Naive thymus-derived CD4-positive, alpha-beta T cell (primary cell): Measurements from ENCODE around the gene CMC1. TPM values are rescaled to one million over a fixed set of nuclear protein-coding genes. Genes with fewer than 3 reads are reported as not detected.

Source experiments
- polyA plus RNA-seq, 2 donors: library from polyadenylated mRNA; unstranded; fragments of 300-500 nt; fragmentation: Illumina TruSeq; gene quantifications; one replicate each; pipeline ENCODE4 v1.2.3, GENCODE V29; 2021
- total RNA-seq, 6 experiments: library from RNA in 5 of 6; stranded (reverse) in 5 of 6; gene quantifications; 1 replicate in 5 of 6; 2 replicates in 1 of 6; pipeline ENCODE4 v1.2.3 and lab custom pipeline; 2021 to 2026

CMC1 gene
- total and polyA plus RNA-seq, 7 experiments from 2014 or later = 11.0 to 35.2 (median 15.5) TPM

Other genes starting within 250 kb of the CMC1 start
- 1 to 10 TPM in 2 of 5 experiments, under 1 TPM in 3; 0.56 to 1.3 (median 0.81) TPM for gene ZCWPW2, start 107.1 kb downstream of the CMC1 start, total RNA-seq
- gene ZCWPW2, start 107.1 kb downstream of the CMC1 start, polyA plus RNA-seq = under 1 TPM; 0.67 to 0.78 TPM
- 10 to 100 TPM; 39.7 to 54.0 (median 41.2) TPM for gene AZI2, start 107.2 kb downstream of the CMC1 start, total RNA-seq
- gene AZI2, start 107.2 kb downstream of the CMC1 start, polyA plus RNA-seq = 10 to 100 TPM; 39.2 to 53.6 TPM